NB4 (cell line): ENCODE measurements around the gene TRIM9.

Experiments used
- POLR2A ChIP-seq: IDR thresholded peaks from 2 replicates; pipeline ENCODE4 v1.6.1; 2011; ENCODE audit warnings: mild to moderate bottlenecking; ENCODE audit not compliant: insufficient read length; ENCODE audit errors: extremely low read depth
- TF ChIP-seq, protein P1 (sequence below): IDR thresholded peaks from 2 replicates; pipeline ENCODE4 v1.6.1; 2011; ENCODE audit warnings: low read depth, low read length
- TF ChIP-seq, protein P2 (sequence below): IDR thresholded peaks from one replicate; pipeline ENCODE4 v1.5.1; 2012; ENCODE audit warnings: low read depth, low read length

DNA sequence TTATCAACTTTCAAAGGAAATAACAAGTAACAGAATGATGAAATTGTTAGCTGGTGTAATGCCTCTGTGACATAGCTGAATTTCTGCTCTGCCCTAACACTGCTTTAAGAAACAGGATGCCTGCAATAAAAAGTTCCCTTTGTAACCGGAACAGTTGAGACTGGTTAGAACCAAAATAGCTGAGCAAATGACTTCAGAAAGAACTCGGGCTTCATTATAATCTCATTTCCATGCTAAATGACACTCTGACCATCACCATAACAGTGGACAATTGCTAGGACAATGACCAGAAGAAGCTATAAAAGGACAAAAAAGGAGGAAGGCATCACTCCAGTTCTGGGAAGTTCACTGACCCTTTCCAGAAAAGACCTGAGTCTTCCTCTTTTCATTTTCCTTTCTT lies 127.1 kb downstream of the TRIM9 start:
- TF ChIP-seq, protein P1, sequence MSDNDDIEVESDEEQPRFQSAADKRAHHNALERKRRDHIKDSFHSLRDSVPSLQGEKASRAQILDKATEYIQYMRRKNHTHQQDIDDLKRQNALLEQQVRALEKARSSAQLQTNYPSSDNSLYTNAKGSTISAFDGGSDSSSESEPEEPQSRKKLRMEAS, result no peak
- TF ChIP-seq, protein P2, sequence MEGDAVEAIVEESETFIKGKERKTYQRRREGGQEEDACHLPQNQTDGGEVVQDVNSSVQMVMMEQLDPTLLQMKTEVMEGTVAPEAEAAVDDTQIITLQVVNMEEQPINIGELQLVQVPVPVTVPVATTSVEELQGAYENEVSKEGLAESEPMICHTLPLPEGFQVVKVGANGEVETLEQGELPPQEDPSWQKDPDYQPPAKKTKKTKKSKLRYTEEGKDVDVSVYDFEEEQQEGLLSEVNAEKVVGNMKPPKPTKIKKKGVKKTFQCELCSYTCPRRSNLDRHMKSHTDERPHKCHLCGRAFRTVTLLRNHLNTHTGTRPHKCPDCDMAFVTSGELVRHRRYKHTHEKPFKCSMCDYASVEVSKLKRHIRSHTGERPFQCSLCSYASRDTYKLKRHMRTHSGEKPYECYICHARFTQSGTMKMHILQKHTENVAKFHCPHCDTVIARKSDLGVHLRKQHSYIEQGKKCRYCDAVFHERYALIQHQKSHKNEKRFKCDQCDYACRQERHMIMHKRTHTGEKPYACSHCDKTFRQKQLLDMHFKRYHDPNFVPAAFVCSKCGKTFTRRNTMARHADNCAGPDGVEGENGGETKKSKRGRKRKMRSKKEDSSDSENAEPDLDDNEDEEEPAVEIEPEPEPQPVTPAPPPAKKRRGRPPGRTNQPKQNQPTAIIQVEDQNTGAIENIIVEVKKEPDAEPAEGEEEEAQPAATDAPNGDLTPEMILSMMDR, result no peak
- no peak for TF ChIP-seq POLR2A
